Upper lobe of right lung (tissue), 1 donor: ENCODE data around the gene CYB561. TPM values are rescaled to one million over a fixed set of nuclear protein-coding genes. Genes with fewer than 3 reads are reported as not detected.

Source experiments
- ATAC-seq: fragments of 200-7000 bp; cut with Tn5 transposase; one replicate; pipeline ENCODE4 v1.9.1; 2020; ENCODE audit warnings: mild to moderate bottlenecking, moderate library complexity
- DNase-seq: peaks from one replicate; pipeline ENCODE4 v3.0.0-alpha.2; 2020
- H3K27ac ChIP-seq: fragments of 200-600 bp; one replicate; pipeline ENCODE4 v1.8.0; 2022
- H3K27me3 ChIP-seq: fragments of 200-600 bp; one replicate; pipeline ENCODE4 v1.8.0; 2022; ENCODE audit warnings: mild to moderate bottlenecking
- H3K36me3 ChIP-seq: fragments of 200-600 bp; one replicate; pipeline ENCODE4 v1.8.0; 2022
- H3K4me1 ChIP-seq: fragments of 200-600 bp; one replicate; pipeline ENCODE4 v1.8.0; 2022
- H3K4me3 ChIP-seq: fragments of 200-600 bp; one replicate; pipeline ENCODE4 v1.8.0; 2022; ENCODE audit warnings: mild to moderate bottlenecking
- H3K9me3 ChIP-seq: fragments of 200-600 bp; one replicate; pipeline ENCODE4 v1.8.0; 2022
- CTCF ChIP-seq: fragments of 200-600 bp; IDR thresholded peaks from one replicate; pipeline ENCODE4 v1.8.0; 2022; ENCODE audit warnings: antibody characterized with exemption
- intact Hi-C: fragments of 100-400 bp; cut with DNase I; formaldehyde crosslinking; loops from one replicate; pipeline ENCODE4 v1.11.0; 2022
- total RNA-seq: library from RNA; stranded (reverse); fragmentation: NEBNext Ultra II Directional; extraction: Animal tissue kit (Norgen Biotek cat#: 25700); gene quantifications from one replicate; pipeline ENCODE4 v1.2.1, GENCODE V29; 2021
- donor health status: DM: no; HTN: yes; CAD: no; lungs with severe emphysema.

Gene CYB561
- total RNA-seq, 1 donor from 2014 or later, result 55.5 TPM

- Histone ChIP-seq H3K27ac (no peak overlapping the region), H3K9me3 (no peaks in the 10 kb centered on the region), H3K27me3 (no peaks in the 10 kb centered on the region), H3K36me3 (no peaks in the 10 kb centered on the region), H3K4me1 (peaks cover 50% of the 10 kb centered on the region), H3K4me3 (no peak overlapping the region)
- peak; percentile 55 for DNase-seq
- intact Hi-C loops, result no loop called here
- no peak for ATAC-seq
- no peak for TF ChIP-seq CTCF
These were observed 15.9 kb downstream of the CYB561 start for GRCh38 chr17:63430223-63430622.

GRCh38 chr17:63429766-63430165 lies 16.3 kb downstream of the CYB561 start:
- no peak overlapping the region for H3K27ac ChIP-seq
- no peak for TF ChIP-seq CTCF
- H3K36me3 ChIP-seq, result no peaks in the 10 kb centered on the region
- ATAC-seq, result no peak
- no peaks in the 10 kb centered on the region for H3K9me3 ChIP-seq
- H3K4me1 ChIP-seq, result peaks cover 45% of the 10 kb centered on the region
- no peaks in the 10 kb centered on the region for H3K27me3 ChIP-seq
- intact Hi-C loops, result loop anchor here (5.0 kb wide), 1 partner anchor 188 kb away; no protein-coding TSS in a partner anchor
- peak; percentile 22 for DNase-seq
- H3K4me3 ChIP-seq, result no peak overlapping the region

- TF ChIP-seq CTCF, result no peak
- DNase-seq, result no peak
- no peaks in the 10 kb centered on the region for H3K36me3 ChIP-seq
- intact Hi-C loops, result loop anchor here (5.0 kb wide), 1 partner anchor 190 kb away; no protein-coding TSS in a partner anchor
- no peaks in the 10 kb centered on the region for H3K9me3 ChIP-seq
- no peaks in the 10 kb centered on the region for H3K27me3 ChIP-seq
- ATAC-seq, result no peak
- peaks cover 22% of the 10 kb centered on the region for H3K4me1 ChIP-seq
- H3K27ac ChIP-seq, result no peak overlapping the region
- H3K4me3 ChIP-seq, result no peak overlapping the region
These were observed 19.2 kb downstream of the CYB561 start for GRCh38 chr17:63426917-63427308.

- no peak for ATAC-seq
- no peak overlapping the region for H3K27ac ChIP-seq
- no peaks in the 10 kb centered on the region for H3K9me3 ChIP-seq
- H3K36me3 ChIP-seq, result no peaks in the 10 kb centered on the region
- TF ChIP-seq CTCF, result no peak
- DNase-seq, result peak; percentile 55
- intact Hi-C loops, result loop anchor here (5.0 kb wide), 1 partner anchor 191 kb away; no protein-coding TSS in a partner anchor
- no peaks in the 10 kb centered on the region for H3K27me3 ChIP-seq
- peaks cover 16% of the 10 kb centered on the region for H3K4me1 ChIP-seq
- no peak overlapping the region for H3K4me3 ChIP-seq
These were observed 19.8 kb downstream of the CYB561 start for GRCh38 chr17:63426041-63426916.

- intact Hi-C loops, result loop anchor here (5.0 kb wide), 1 partner anchor 192 kb away; no protein-coding TSS in a partner anchor
- no peak overlapping the region for H3K4me3 ChIP-seq
- peaks cover 13% of the 10 kb centered on the region for H3K4me1 ChIP-seq
- ATAC-seq (peak; percentile 93), DNase-seq (peak; percentile 70)
- TF ChIP-seq CTCF, result peak; percentile 95
- no peaks in the 10 kb centered on the region for H3K9me3 ChIP-seq
- H3K36me3 ChIP-seq, result no peaks in the 10 kb centered on the region
- no peak overlapping the region for H3K27ac ChIP-seq
- H3K27me3 ChIP-seq, result no peaks in the 10 kb centered on the region
These were observed 20.6 kb downstream of the CYB561 start for GRCh38 chr17:63425483-63425882.
